Duodenal mucosa (tissue), 2 donors: ENCODE measurements around the gene SECTM1.

Experiments used
- H3K27ac ChIP-seq: one replicate; pipeline ENCODE4 v1.7.0; 2013; ENCODE audit warnings: low read depth, low read length
- H3K27me3 ChIP-seq, 2 donors: one replicate each; pipeline ENCODE4 v1.7.0; 2013; ENCODE audit warnings: low read length in 2 of 2, control low read depth in 1 of 2; ENCODE audit not compliant: insufficient read depth in 2 of 2, control insufficient read depth in 1 of 2
- H3K36me3 ChIP-seq, 2 donors: one replicate each; pipeline ENCODE4 v1.7.0; 2013; ENCODE audit warnings: low read length in 2 of 2, control low read depth in 1 of 2; ENCODE audit not compliant: insufficient read depth in 2 of 2, control insufficient read depth in 1 of 2
- H3K4me1 ChIP-seq, 2 donors: one replicate each; pipeline ENCODE4 v1.7.0; 2013; ENCODE audit warnings: low read length in 2 of 2, control low read depth in 1 of 2; ENCODE audit not compliant: insufficient read depth in 2 of 2, control insufficient read depth in 1 of 2
- H3K4me3 ChIP-seq, 2 donors: one replicate each; pipeline ENCODE4 v1.7.0; 2013; ENCODE audit warnings: low read length in 2 of 2, low read depth in 1 of 2
- H3K9ac ChIP-seq, 2 donors: one replicate each; pipeline ENCODE4 v1.7.0; 2013; ENCODE audit warnings: low read length in 2 of 2, low read depth in 1 of 2
- H3K9me3 ChIP-seq, 2 donors: one replicate each; pipeline ENCODE4 v1.7.0; 2013; ENCODE audit warnings: low read length in 2 of 2, control low read depth in 1 of 2; ENCODE audit not compliant: control insufficient read depth in 1 of 2

Gene SECTM1

DNA sequence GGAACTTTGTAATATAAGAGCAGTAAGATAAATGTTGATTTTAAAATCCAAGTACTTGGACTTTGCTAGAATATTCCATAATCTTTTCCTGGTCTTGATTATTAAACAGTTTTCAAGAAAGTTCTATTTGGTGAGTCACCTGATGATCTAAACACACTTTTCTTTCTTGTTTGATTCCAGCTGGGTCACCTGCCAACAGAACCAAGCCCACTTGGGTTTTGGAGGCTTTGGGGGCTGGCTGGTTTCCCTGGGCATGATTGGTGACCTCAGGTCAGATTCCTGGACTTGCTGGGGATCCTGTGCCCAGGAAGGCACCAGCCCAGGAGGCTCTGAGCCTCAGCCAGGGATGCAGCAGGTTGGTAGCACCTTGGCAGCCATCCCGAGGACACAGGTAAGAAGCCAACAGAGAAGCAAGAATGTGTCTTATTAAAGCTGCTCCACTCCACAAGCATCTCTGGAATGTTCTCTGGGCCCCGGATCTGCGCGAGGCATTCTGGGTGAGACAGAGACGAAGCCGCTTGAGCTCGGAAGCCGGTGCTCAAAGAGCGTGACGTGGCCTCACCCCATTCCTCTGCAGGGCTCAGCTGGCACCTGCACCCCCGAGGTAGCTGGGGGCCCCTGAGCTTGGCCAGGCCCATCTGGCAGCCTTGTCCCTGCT lies 22.3 kb upstream of the SECTM1 start:
- no peak overlapping the region for H3K27ac ChIP-seq
- H3K27me3 ChIP-seq: peaks cover 8% of the 10 kb centered on the region in 2 donors
- H3K9ac ChIP-seq: no peak overlapping the region
- H3K9me3 ChIP-seq: no peaks in the 10 kb centered on the region
- no peaks in the 10 kb centered on the region for H3K36me3 ChIP-seq
- H3K4me1 ChIP-seq: peaks cover 4 to 18% of the 10 kb centered on the region in 2 donors
- no peak overlapping the region for H3K4me3 ChIP-seq

DNA sequence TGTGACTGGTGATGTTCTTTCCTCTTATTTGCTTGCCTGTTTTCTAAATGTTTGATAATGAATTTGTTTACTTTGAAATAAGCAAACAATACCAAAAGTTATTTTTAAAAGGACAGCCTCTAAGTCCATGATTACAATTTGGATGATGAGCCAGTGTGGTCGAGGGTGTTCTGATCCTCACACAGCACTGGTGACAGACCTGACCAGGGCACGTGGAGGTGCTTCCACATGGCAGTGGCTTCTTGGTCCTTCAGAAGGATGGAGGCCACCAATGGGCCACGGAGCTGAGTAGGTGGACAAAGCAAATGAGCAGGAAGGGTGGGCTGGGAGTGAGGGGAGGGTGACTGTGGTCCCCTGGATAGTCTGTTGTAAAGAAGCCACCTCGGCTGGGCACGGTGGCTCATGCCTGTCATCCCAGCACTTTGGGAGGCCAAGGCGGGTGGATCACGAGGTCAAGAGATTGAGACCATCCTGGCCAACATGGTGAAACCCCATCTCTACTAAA lies 21.3 kb upstream of the SECTM1 start:
- H3K9me3 ChIP-seq: no peaks in the 10 kb centered on the region
- no peak overlapping the region for H3K9ac ChIP-seq
- H3K4me1 ChIP-seq: peaks cover 4 to 18% of the 10 kb centered on the region in 2 donors
- H3K36me3 ChIP-seq: no peaks in the 10 kb centered on the region
- H3K27me3 ChIP-seq: peaks cover 8 to 13% of the 10 kb centered on the region in 2 donors
- no peak overlapping the region for H3K4me3 ChIP-seq
- no peak overlapping the region for H3K27ac ChIP-seq

DNA sequence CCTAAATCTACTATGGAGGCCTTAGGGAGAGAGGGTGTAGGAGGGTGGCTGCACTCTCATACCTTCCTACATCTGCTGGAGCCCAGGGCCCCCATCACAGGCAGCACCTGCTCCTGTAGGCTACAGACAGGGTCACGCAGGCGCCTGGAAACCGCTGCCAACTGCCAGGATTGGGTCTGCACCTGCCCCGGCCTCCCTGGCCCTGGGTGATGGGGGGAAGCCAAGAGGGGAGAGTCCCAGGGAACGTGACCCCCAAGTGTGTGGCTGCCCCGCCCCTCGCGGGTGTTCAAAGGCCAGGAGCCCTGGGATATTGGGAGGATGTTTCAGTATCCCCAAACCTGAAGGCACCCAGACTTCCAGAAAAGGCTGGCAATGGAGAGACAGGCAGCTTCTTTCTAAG lies 19.9 kb upstream of the SECTM1 start:
- Histone ChIP-seq H3K9ac (no peak overlapping the region), H3K27ac (no peak overlapping the region), H3K4me3 (no peak overlapping the region), H3K9me3 (no peaks in the 10 kb centered on the region), H3K27me3 (peaks cover 9 to 19% of the 10 kb centered on the region in 2 donors), H3K4me1 (peaks cover 4 to 15% of the 10 kb centered on the region in 2 donors), H3K36me3 (no peaks in the 10 kb centered on the region)

DNA sequence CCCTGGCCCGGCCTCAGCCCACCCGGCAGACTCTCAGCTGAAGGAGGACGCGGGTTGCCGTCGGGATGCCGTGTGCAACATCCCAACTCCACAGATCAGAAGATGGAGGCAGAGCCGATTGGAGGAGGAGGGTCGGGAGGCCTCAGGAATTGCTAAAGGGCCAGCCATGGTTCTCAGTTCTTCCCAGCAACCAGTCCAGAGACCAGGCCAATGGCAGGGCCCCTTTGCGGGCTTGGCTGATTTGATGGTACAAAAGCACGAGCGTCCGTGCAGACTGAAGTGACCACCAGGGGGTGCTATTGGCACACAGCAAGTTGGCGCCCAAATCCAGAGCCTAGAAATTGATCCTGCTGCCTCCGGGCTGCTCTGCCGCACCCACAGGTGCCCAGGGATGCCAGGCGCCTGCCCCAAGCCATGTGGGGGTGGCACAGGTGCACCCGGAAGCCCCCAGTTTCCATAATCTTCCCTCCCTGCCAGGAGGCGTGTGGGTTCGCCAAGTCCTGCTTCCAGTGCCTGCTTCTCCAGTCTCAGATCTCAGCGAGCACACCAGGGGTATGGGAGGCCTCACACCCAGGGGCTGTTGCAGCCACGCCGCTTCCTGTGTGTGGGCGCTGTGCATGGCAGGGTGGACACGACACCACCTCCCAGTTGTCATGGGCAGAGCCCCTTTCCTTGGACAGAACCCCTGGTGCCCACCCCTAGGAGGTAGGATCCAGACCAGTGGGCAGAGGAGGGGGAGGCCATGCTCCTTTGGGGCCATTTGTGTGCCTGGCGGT lies 18.3 kb upstream of the SECTM1 start:
- Histone ChIP-seq H3K4me3 (no peak overlapping the region), H3K9me3 (no peaks in the 10 kb centered on the region), H3K36me3 (no peaks in the 10 kb centered on the region), H3K27me3 (peaks cover 9 to 19% of the 10 kb centered on the region in 2 donors), H3K4me1 (peaks cover 4 to 15% of the 10 kb centered on the region in 2 donors), H3K9ac (no peak overlapping the region), H3K27ac (no peak overlapping the region)

DNA sequence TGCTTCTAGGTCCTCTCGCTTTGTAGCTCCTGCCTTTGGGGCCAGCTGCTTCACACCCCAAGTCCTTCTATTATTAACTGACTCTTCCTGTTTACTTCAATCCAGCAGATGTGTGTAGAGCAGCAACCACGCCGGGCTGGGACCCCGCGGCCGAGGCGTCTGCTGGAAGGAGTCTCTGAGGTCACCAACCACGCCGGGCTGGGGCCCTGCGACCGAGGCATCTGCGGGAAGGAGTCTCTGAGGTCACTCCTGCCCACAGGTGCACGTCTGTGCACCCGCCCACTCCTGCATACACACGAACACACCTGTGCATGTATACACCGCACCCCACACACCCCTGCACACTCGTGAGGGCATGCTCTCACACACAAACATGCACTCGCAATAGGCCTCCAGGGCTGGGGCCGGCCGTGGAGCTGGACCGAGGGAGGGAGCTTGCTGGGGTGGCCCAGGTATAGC lies 17.7 kb upstream of the SECTM1 start:
- no peak overlapping the region for H3K27ac ChIP-seq
- no peaks in the 10 kb centered on the region for H3K36me3 ChIP-seq
- H3K9me3 ChIP-seq: no peaks in the 10 kb centered on the region
- H3K4me3 ChIP-seq: no peak overlapping the region
- peaks cover 5 to 14% of the 10 kb centered on the region in 2 donors for H3K27me3 ChIP-seq
- no peak overlapping the region for H3K9ac ChIP-seq
- peaks cover 4 to 10% of the 10 kb centered on the region in 2 donors for H3K4me1 ChIP-seq

DNA sequence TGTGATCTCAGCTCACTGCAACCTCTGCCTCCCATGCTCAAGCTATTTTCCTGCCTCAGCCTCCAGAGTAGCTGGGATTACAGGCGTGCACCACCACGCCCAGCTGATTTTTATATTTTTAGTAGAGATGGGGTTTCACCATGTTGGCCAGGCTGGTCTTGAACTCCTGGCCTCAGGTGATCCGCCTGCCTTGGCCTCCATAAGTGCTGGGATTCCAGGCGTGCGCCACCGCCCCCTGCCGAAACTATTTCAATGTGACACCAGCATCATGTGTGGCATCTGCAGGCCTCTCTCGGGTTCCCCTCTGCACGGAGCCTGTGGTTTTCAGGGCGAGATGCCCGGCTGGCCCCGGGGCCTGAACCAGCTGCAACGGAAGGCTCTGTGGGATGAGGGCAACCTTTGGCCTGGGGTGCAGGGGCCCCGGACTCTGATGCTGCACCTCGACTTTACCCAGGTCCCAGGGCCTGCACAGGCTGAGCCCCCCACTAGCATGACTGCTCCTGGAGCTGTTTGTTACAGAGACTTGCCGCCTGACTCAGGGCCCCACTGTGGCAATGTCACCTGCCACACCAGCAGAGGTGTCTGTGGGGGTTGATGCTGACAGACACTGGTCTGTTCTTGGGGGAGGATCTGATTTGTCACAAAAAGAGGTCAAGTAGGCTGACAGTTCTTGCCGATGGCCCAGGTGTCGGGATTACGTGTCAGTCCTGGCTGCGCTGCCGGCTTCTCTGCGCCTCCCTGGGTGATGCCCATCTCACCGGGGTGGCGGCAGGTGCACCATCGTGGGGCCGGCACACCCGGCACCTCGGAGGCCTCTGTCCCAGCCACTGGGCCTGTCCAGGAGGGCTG lies 16.8 kb upstream of the SECTM1 start:
- H3K9ac ChIP-seq: no peak overlapping the region
- no peak overlapping the region for H3K27ac ChIP-seq
- no peaks in the 10 kb centered on the region for H3K36me3 ChIP-seq
- H3K9me3 ChIP-seq: no peaks in the 10 kb centered on the region
- no peak overlapping the region for H3K4me3 ChIP-seq
- H3K4me1 ChIP-seq: peaks cover 2 to 5% of the 10 kb centered on the region in 2 donors
- peaks cover 5 to 11% of the 10 kb centered on the region in 2 donors for H3K27me3 ChIP-seq

DNA sequence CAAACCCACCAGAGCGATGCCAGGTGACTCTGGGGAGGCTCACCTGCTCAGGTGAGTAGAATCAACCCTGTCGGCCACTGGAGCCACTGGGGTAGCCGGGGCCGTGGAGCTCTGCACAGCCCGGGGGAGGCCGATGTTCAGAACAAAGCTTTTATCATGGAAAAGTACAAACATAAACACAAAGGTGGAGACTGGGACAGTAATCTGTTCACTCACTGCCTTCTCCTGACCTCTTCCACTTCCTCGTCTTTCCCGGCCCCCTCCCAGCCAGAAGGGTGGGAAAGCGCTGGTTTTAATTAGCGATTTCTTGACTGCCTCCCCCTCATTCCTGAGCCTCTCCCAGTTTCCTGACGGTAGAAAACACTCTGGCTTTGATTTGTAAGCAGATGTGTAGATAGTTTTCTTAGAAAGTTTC lies 15.7 kb upstream of the SECTM1 start:
- Histone ChIP-seq H3K9me3 (no peaks in the 10 kb centered on the region), H3K36me3 (no peaks in the 10 kb centered on the region), H3K27me3 (peaks cover 5 to 11% of the 10 kb centered on the region in 2 donors), H3K4me1 (peaks cover 0 to 5% of the 10 kb centered on the region in 2 donors), H3K9ac (no peak overlapping the region), H3K27ac (no peak overlapping the region), H3K4me3 (no peak overlapping the region)

DNA sequence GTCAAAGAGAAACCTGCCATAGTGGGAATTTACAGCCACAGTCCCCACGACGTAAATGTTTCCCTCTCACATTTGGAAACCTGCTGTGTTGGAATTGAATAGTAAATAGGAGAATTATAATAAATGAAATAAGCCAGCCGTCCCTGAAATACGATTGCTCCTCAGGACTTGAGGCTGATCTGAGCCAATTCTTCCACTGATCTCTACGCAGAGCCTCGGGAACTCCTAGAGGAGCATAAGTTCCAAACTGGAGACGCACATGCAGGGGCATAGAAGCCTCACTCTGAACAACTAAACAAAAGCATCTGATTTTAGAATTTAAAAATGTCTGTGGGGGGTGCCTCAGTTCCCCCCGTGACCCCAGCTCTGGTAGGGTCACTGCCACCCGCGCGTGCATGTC lies 15.3 kb upstream of the SECTM1 start:
- no peaks in the 10 kb centered on the region for H3K36me3 ChIP-seq
- H3K4me3 ChIP-seq: no peak overlapping the region
- peaks cover 0 to 5% of the 10 kb centered on the region in 2 donors for H3K4me1 ChIP-seq
- peaks cover 5 to 11% of the 10 kb centered on the region in 2 donors for H3K27me3 ChIP-seq
- H3K27ac ChIP-seq: no peak overlapping the region
- no peak overlapping the region for H3K9ac ChIP-seq
- no peaks in the 10 kb centered on the region for H3K9me3 ChIP-seq

DNA sequence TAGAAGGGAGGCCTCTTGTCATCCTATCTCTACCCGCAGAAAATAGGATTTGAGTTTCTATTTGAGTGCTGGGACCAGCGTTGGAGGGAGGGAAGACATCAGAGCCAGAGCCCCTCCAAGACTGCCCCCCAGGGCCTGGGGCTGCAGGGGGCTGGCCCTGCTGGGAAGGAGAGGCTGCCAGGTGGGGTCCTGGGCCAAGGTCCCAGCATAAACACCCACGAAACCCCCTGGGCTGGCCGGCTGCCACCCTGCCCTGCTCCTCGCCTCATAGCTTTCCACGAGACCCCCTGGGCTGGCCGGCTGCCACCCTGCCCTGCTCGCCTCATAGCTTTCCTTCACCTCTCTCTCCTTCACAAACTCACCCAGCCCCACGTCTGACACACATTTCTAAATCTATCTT lies 14.9 kb upstream of the SECTM1 start:
- peaks cover 0 to 5% of the 10 kb centered on the region in 2 donors for H3K4me1 ChIP-seq
- no peaks in the 10 kb centered on the region for H3K36me3 ChIP-seq
- no peak overlapping the region for H3K27ac ChIP-seq
- no peaks in the 10 kb centered on the region for H3K9me3 ChIP-seq
- peaks cover 5 to 11% of the 10 kb centered on the region in 2 donors for H3K27me3 ChIP-seq
- H3K4me3 ChIP-seq: no peak overlapping the region
- no peak overlapping the region for H3K9ac ChIP-seq
